SK-N-SH (cell line): ENCODE measurements around the gene FAM50B. TPM values are rescaled to one million over a fixed set of nuclear protein-coding genes. Genes with fewer than 3 reads are reported as not detected.

Experiments used
- CTCF ChIA-PET: fragments of 300-600, 350-600 bp; formaldehyde crosslinking; extraction: SDS; loops from one replicate; lab custom pipeline; 2021; lab: Yijun Ruan, JAX
- POLR2A ChIA-PET: fragments of 350-600 bp; sonication (Branson Sonifier 250); formaldehyde crosslinking; extraction: SDS; loops from one replicate; lab custom pipeline; 2020; ENCODE audit warnings: antibody characterized with exemption, inconsistent platforms; lab: Yijun Ruan, JAX
- DNase-seq: peaks from one replicate; pipeline ENCODE4 v3.0.0; 2012
- H2AFZ ChIP-seq: fragments of 200-600 bp; sonication (generic); 2 replicates; pipeline ENCODE4 v1.8.1; 2016; ENCODE audit warnings: antibody characterized with exemption, mild to moderate bottlenecking, low read depth
- H3F3A ChIP-seq: fragments of 200-600 bp; sonication (generic); replicated peaks from 2 replicates; pipeline ENCODE3; 2016; ENCODE audit warnings: antibody characterized with exemption, mild to moderate bottlenecking; ENCODE audit not compliant: insufficient read depth
- H3K27ac ChIP-seq, 2 experiments: fragments of 200-500 bp in 1 of 2; fragments of 200-600 bp in 1 of 2; sonication (Bioruptor generic) in 1 of 2; sonication (generic), shearing (Covaris generic) in 1 of 2; 2 replicates each; pipeline versions ENCODE4 v1.5.1 to v1.6.1; 2014 to 2016; ENCODE audit warnings: low read depth in 2 of 2, inconsistent platforms in 1 of 2, low read length in 1 of 2, mild to moderate bottlenecking in 1 of 2, mixed read lengths in 1 of 2
- H3K27me3 ChIP-seq: fragments of 200-600 bp; sonication (generic), shearing (Covaris generic); 2 replicates; pipeline ENCODE4 v1.6.1; 2016; ENCODE audit warnings: mixed run types; ENCODE audit not compliant: insufficient read depth
- H3K36me3 ChIP-seq, 2 experiments: fragments of 200-500 bp in 1 of 2; fragments of 200-600 bp in 1 of 2; sonication (Bioruptor generic) in 1 of 2; sonication (generic) in 1 of 2; replicated peaks in 1 of 2; 2 replicates each; pipeline versions ENCODE3 to v1.5.1; 2014 to 2016; ENCODE audit warnings: low read length in 1 of 2, mild to moderate bottlenecking in 1 of 2; ENCODE audit not compliant: insufficient read depth in 2 of 2, control insufficient read depth in 1 of 2
- H3K4me1 ChIP-seq, 2 experiments: fragments of 200-500 bp in 1 of 2; fragments of 200-600 bp in 1 of 2; sonication (Bioruptor generic) in 1 of 2; sonication (generic), shearing (Covaris generic) in 1 of 2; 2 replicates each; pipeline versions ENCODE4 v1.5.1 to v1.6.1; 2014 to 2016; ENCODE audit warnings: low read depth in 1 of 2, low read length in 1 of 2, mixed run types in 1 of 2; ENCODE audit not compliant: insufficient read depth in 2 of 2, control insufficient read depth in 1 of 2
- H3K4me2 ChIP-seq: fragments of 200-600 bp; sonication (generic), shearing (Covaris generic); 2 replicates; pipeline ENCODE4 v1.6.1; 2017; ENCODE audit warnings: mixed run types
- H3K4me3 ChIP-seq, 2 experiments: fragments of 200-500 bp in 1 of 2; fragments of 200-600 bp in 1 of 2; sonication (Bioruptor generic) in 1 of 2; sonication (generic), shearing (Covaris generic) in 1 of 2; 2 replicates each; pipeline versions ENCODE4 v1.5.1 to v1.8.1; 2014 to 2016; ENCODE audit warnings: low read depth in 2 of 2, inconsistent platforms in 1 of 2, low read length in 1 of 2, mild to moderate bottlenecking in 1 of 2, mixed read lengths in 1 of 2, moderate library complexity in 1 of 2
- H3K79me2 ChIP-seq: fragments of 200-600 bp; sonication (generic); 2 replicates; pipeline ENCODE4 v1.8.1; 2017; ENCODE audit warnings: mild to moderate bottlenecking; ENCODE audit not compliant: insufficient read depth
- H3K9ac ChIP-seq: fragments of 200-600 bp; sonication (generic); 2 replicates; pipeline ENCODE4 v1.6.1; 2017; ENCODE audit warnings: mixed run types
- H3K9me2 ChIP-seq: fragments of 200-600 bp; sonication (generic); 2 replicates; pipeline ENCODE4 v1.6.1; 2017; ENCODE audit warnings: mixed run types
- H3K9me3 ChIP-seq: fragments of 200-600 bp; sonication (generic); 2 replicates; pipeline ENCODE4 v1.6.1; 2017; ENCODE audit warnings: mixed run types, mild to moderate bottlenecking, moderate library complexity
- H4K20me1 ChIP-seq: fragments of 200-600 bp; sonication (generic); 2 replicates; pipeline ENCODE4 v1.6.1; 2017; ENCODE audit warnings: mild to moderate bottlenecking, mixed run types; ENCODE audit not compliant: insufficient read depth
- EP300 ChIP-seq, 2 experiments: IDR thresholded peaks; 2 replicates each; pipeline versions ENCODE4 v1.4.0 to v1.6.1; 2012; ENCODE audit warnings: borderline replicate concordance in 1 of 2, low read depth in 1 of 2, low read length in 1 of 2
- FOSL2 ChIP-seq: IDR thresholded peaks from 2 replicates; pipeline ENCODE4 v1.4.0; 2012; ENCODE audit warnings: low read depth, mild to moderate bottlenecking, moderate library complexity, borderline replicate concordance
- GABPA ChIP-seq: IDR thresholded peaks from 2 replicates; pipeline ENCODE4 v1.4.0; 2012; ENCODE audit warnings: low read depth, mild to moderate bottlenecking
- MXI1 ChIP-seq: IDR thresholded peaks from 2 replicates; pipeline ENCODE4 v1.6.1; 2012; ENCODE audit warnings: mild to moderate bottlenecking, low read depth, low read length, improper control_type of control experiment
- NFIC ChIP-seq: IDR thresholded peaks from 2 replicates; pipeline ENCODE4 v1.4.0; 2012; ENCODE audit warnings: borderline replicate concordance
- POLR2AphosphoS5 ChIP-seq: IDR thresholded peaks from 2 replicates; pipeline ENCODE4 v1.6.1; 2012; ENCODE audit warnings: low read depth, low read length
- RFX5 ChIP-seq: IDR thresholded peaks from 2 replicates; pipeline ENCODE4 v1.6.1; 2012; ENCODE audit warnings: mild to moderate bottlenecking, improper control_type of control experiment, low read length
- ZBTB33 ChIP-seq: IDR thresholded peaks from 2 replicates; pipeline ENCODE4 v1.4.0; 2012; ENCODE audit warnings: low read depth, borderline replicate concordance
- WGBS: methylation state at CpG from one replicate; pipeline ENCODE4 v1.1.6; 2017; ENCODE audit warnings: low lambda C conversion rate; 5-methylcytosine and 5-hydroxymethylcytosine counted together
- polyA plus RNA-seq, 3 experiments: library from polyadenylated mRNA; depleted of rRNA; stranded (reverse); fragments of >200 nt; gene quantifications; 2 replicates each; pipeline ENCODE4 v1.2.3, GENCODE V29; 2012
- TF ChIP-seq, protein P1 (sequence below): IDR thresholded peaks from 2 replicates; pipeline ENCODE4 v1.4.0; 2012; ENCODE audit warnings: low read depth

Gene FAM50B
- polyA plus RNA-seq, 1 of the 3 experiments (the other 2 are of a cell fraction) = 13.8 TPM

DNA sequence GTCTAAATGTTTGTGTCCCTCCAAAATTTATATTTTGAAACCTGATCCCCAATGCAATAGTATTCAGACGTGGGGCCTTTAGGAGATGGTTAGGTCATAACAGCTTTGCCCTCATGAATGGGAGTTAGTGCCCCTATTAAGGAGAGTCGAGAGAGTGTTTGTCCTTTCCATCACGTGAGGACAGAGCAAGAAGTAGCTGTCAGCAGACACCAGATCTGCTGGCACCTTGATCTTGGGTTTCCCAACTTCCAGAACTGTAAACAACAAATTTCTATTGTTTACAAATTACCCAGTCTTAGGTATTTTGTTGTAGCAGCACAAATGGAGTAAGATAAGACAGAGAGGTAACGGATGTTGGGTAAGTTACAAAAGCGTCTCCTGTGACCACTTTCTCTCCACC, 46.6 kb downstream of the FAM50B start:
- Histone ChIP-seq H3K36me3 (no peaks in the 10 kb centered on the region), H3K9ac (no peak overlapping the region), H4K20me1 (no peaks in the 10 kb centered on the region), H3K9me2 (no peaks in the 10 kb centered on the region), H3K4me1 (no peaks in the 10 kb centered on the region), H3K4me3 (no peak overlapping the region), H3K27me3 (no peaks in the 10 kb centered on the region), H3K27ac (no peak overlapping the region), H3K79me2 (no peaks in the 10 kb centered on the region), H3K4me2 (no peak overlapping the region), H3K9me3 (no peaks in the 10 kb centered on the region), H3F3A (no peaks in the 10 kb centered on the region), H2AFZ (no peak overlapping the region)
- DNase-seq = no peak
- ChIA-PET POLR2A (no interaction called here), CTCF (interaction anchor here (4.7 kb wide), 1 partner anchor 46 kb away, joined by 19 read pairs; the partner anchor contains the start of gene FAM50B)
- 93% methylated on average over 5 of the region's 5 CpGs for WGBS
- no peak for TF ChIP-seq POLR2AphosphoS5
- no peak for TF ChIP-seq FOSL2
- no peak for TF ChIP-seq ZBTB33
- TF ChIP-seq MXI1 = no peak
- TF ChIP-seq RFX5 = no peak
- TF ChIP-seq EP300 (IDR thresholded peaks at IDR 0.05; ENCODE audit: borderline replicate concordance in 1 of 2, low read depth in 1 of 2, low read length in 1 of 2) = no peak

DNA sequence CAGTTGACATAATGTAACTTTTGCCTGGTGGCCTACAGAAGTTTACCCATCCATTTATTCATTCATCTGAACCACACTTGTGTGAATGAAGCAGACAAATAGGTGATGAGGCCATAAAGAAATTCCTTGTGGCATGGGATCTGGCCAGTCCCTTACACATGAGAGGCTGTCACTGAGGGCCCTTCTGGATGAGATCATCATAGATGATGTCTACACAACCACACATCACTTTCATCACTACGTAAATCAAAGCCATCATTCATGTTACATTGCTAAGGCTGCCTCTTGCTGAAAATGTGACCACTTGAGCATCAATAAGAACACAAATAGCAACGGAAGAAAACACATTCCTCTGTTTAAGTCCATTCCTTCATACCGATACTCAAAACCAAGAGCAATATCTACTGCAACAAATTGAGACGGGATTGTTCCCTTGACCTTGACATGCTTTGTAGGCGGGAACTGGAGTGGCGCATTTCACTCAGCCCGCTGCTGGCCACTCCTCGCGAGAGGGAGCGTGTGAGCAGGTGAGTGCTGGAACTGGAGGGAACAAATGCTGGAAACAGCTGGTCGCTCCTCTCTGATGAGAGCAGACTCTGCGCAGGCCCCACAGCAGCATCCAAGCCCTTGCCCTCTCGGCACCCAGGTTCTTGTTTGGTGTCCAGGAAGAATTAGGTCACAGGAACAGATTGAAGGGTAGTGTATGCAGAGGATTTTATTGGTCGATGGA, 49.3 kb downstream of the FAM50B start:
- no peaks in the 10 kb centered on the region for H3K36me3 ChIP-seq
- no peak for DNase-seq
- no peaks in the 10 kb centered on the region for H3K27me3 ChIP-seq
- no peaks in the 10 kb centered on the region for H4K20me1 ChIP-seq
- no peaks in the 10 kb centered on the region for H3K79me2 ChIP-seq
- H3K4me3 ChIP-seq = no peak overlapping the region
- TF ChIP-seq NFIC (no peak), EP300 (IDR thresholded peaks at IDR 0.05; ENCODE audit: borderline replicate concordance in 1 of 2, low read depth in 1 of 2, low read length in 1 of 2) (no peak), GABPA (no peak)
- TF ChIP-seq, protein P1, sequence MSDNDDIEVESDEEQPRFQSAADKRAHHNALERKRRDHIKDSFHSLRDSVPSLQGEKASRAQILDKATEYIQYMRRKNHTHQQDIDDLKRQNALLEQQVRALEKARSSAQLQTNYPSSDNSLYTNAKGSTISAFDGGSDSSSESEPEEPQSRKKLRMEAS = no peak
- H3K9ac ChIP-seq = no peak overlapping the region
- H3K4me1 ChIP-seq = no peaks in the 10 kb centered on the region
- H2AFZ ChIP-seq = no peak overlapping the region
- H3K9me2 ChIP-seq = no peaks in the 10 kb centered on the region
- H3K27ac ChIP-seq = no peak overlapping the region
- H3K4me2 ChIP-seq = no peak overlapping the region
- H3K9me3 ChIP-seq = no peaks in the 10 kb centered on the region
- WGBS = 91% methylated on average over 14 of the region's 14 CpGs
- H3F3A ChIP-seq = no peaks in the 10 kb centered on the region
- ChIA-PET POLR2A (no interaction called here), CTCF (no interaction called here)
